IMR-90 (cell line): ENCODE results near the gene CEP152.

Experiments used
- CEBPB ChIP-seq: IDR thresholded peaks from 2 replicates; pipeline ENCODE4 v1.6.1; 2012; ENCODE audit warnings: low read depth, low read length, improper control_type of control experiment
- FOS ChIP-seq: fragments of 150-350 bp; IDR thresholded peaks from 2 replicates; pipeline ENCODE4 v1.6.1; 2016; ENCODE audit warnings: low read depth, low read length
- MAZ ChIP-seq: IDR thresholded peaks from 2 replicates; pipeline ENCODE4 v1.6.1; 2012; ENCODE audit warnings: low read depth, mild to moderate bottlenecking, low read length, improper control_type of control experiment, moderate library complexity, borderline replicate concordance
- MXI1 ChIP-seq: IDR thresholded peaks from 2 replicates; pipeline ENCODE4 v1.6.1; 2012; ENCODE audit warnings: low read depth, mild to moderate bottlenecking, low read length, moderate library complexity, borderline replicate concordance
- POLR2A ChIP-seq: IDR thresholded peaks from 2 replicates; pipeline ENCODE4 v1.6.1; 2012; ENCODE audit warnings: mild to moderate bottlenecking, low read depth, low read length
- TF ChIP-seq, protein P1 (sequence below): conservative IDR thresholded peaks from 2 replicates; pipeline ENCODE4 v1.5.1; 2012; ENCODE audit warnings: mild to moderate bottlenecking, low read depth, low read length, improper control_type of control experiment

DNA sequence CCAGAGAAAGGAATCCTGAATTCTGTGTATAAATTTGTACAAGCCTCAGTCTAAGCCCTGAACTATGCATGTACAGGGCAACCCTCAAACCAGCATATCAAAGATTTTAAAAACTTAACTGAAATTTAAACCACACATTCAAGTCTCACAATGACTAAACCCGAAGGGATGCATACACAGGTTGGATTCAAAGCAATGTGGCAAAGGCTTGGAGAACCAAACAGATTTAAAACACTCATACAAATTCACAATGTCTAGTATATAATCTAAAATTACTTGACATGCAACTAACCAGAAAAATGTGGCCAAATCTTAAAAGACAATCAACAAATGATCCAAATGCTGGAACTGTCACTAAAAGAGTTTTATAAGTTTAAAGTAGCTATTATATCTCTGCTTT is 36.4 kb downstream of the CEP152 start:
- TF ChIP-seq, protein P1, sequence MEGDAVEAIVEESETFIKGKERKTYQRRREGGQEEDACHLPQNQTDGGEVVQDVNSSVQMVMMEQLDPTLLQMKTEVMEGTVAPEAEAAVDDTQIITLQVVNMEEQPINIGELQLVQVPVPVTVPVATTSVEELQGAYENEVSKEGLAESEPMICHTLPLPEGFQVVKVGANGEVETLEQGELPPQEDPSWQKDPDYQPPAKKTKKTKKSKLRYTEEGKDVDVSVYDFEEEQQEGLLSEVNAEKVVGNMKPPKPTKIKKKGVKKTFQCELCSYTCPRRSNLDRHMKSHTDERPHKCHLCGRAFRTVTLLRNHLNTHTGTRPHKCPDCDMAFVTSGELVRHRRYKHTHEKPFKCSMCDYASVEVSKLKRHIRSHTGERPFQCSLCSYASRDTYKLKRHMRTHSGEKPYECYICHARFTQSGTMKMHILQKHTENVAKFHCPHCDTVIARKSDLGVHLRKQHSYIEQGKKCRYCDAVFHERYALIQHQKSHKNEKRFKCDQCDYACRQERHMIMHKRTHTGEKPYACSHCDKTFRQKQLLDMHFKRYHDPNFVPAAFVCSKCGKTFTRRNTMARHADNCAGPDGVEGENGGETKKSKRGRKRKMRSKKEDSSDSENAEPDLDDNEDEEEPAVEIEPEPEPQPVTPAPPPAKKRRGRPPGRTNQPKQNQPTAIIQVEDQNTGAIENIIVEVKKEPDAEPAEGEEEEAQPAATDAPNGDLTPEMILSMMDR: no peak
- TF ChIP-seq POLR2A: no peak
- TF ChIP-seq MXI1: no peak
- TF ChIP-seq FOS: no peak
- TF ChIP-seq CEBPB: no peak
- TF ChIP-seq MAZ: no peak
